ENCODE data around the gene PKDCC.

DNA sequence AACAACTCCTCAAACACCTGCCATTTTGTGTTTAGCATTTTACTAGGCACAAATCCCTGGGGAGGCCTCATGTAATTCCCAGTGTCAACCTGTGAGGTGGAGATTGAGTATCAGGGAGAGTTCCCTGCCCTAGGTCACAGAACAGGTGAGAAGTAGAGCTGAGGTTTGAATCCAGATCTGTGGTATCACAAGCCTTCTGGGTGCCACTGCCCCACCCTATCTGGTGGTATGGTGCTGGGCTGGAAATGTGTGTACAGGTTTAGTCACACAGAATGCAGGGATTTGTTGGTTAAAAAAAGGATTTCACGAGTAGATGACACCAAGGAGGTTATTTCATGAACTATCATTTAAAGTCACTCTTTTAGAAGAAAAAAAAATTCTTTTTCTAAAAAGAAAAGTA, 35.7 kb upstream of the PKDCC start:
- TF ChIP-seq CTCF (IDR thresholded peaks at IDR 0.05) (no peak), REST (IDR thresholded peaks at IDR 0.05; ENCODE audit: insufficient read depth in 1 of 2, low read depth in 2 of 2, low read length in 1 of 2) (no peak), SIN3A (IDR thresholded peaks at IDR 0.05; ENCODE audit: borderline replicate concordance, insufficient read depth, low read depth, low read length) (no peak)

Measured in Panc1 (cell line).